Ovary (tissue), 3 donors: Measurements from ENCODE around the gene TRANK1.

Experiments used
- POLR2A ChIP-seq: fragments of 450-650 bp; IDR thresholded peaks from one replicate; pipeline ENCODE4 v1.6.1; 2017; ENCODE audit warnings: antibody characterized with exemption, mild to moderate bottlenecking, moderate library complexity
- TF ChIP-seq, protein P1 (sequence below), 3 donors: fragments of 450-650 bp in 2 of 3; fragments of 200-600 bp in 1 of 3; IDR thresholded peaks; one replicate each; pipeline versions ENCODE4 v1.5.1 to v1.8.0; 2016 to 2022; ENCODE audit warnings: antibody characterized with exemption in 3 of 3, mild to moderate bottlenecking in 1 of 3
- donor health status: DM: no; HTN: no; CAD: no.

DNA sequence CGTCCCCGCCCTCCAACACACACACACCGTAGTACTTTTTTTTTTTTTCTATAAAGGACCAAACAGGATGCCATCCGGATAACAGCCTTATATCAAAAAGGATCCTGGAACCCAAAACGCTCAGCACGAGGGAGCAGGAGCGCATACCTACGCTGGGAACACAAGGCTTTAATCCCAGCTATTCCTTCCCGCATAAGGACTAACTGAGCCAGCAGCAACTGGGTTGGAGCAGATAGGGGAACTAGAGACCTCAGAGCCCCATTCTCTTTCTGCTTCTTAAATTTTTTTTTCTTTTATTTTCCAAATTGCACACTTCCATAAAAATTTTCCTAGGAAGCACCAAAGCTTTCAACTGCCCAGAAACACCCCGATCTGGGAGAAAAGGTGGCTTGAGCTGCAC lies 1.3 kb downstream of the TRANK1 start:
- TF ChIP-seq, protein P1, sequence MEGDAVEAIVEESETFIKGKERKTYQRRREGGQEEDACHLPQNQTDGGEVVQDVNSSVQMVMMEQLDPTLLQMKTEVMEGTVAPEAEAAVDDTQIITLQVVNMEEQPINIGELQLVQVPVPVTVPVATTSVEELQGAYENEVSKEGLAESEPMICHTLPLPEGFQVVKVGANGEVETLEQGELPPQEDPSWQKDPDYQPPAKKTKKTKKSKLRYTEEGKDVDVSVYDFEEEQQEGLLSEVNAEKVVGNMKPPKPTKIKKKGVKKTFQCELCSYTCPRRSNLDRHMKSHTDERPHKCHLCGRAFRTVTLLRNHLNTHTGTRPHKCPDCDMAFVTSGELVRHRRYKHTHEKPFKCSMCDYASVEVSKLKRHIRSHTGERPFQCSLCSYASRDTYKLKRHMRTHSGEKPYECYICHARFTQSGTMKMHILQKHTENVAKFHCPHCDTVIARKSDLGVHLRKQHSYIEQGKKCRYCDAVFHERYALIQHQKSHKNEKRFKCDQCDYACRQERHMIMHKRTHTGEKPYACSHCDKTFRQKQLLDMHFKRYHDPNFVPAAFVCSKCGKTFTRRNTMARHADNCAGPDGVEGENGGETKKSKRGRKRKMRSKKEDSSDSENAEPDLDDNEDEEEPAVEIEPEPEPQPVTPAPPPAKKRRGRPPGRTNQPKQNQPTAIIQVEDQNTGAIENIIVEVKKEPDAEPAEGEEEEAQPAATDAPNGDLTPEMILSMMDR (IDR thresholded peaks at IDR 0.05), result no peak
- TF ChIP-seq POLR2A, result no peak
